ENCODE results near the gene CFDP1.

GRCh38 chr16:75256059-75256571 is 177.2 kb downstream of the CFDP1 start:
- TF ChIP-seq CTCF (conservative IDR thresholded peaks at IDR 0.05), result no peak
- TF ChIP-seq EZH2 (IDR thresholded peaks at IDR 0.05; ENCODE audit: low read depth), result no peak

All from PC-9 (cell line).